SK-N-SH treated with all-trans-retinoic acid at 6 μM for 48 hours (cell line): ENCODE results near the gene CFAP221.

Source experiments
- ZFP3 ChIP-seq: fragments of 250-450 bp; sonication (Bioruptor Pico); IDR thresholded peaks from 2 replicates; pipeline ENCODE4 v1.5.0; 2020; ENCODE audit warnings: mild to moderate bottlenecking, moderate library complexity
- ZFP30 ChIP-seq: fragments of 450-650 bp; formaldehyde crosslinking; IDR thresholded peaks from 2 replicates; pipeline ENCODE4 v1.5.0; 2022; ENCODE audit warnings: mild to moderate bottlenecking, moderate library complexity
- TF ChIP-seq, protein P1 (sequence below): fragments of 250-450 bp; sonication (Bioruptor Pico); IDR thresholded peaks from 2 replicates; pipeline ENCODE4 v1.5.1; 2021; ENCODE audit warnings: mild to moderate bottlenecking, moderate library complexity

DNA sequence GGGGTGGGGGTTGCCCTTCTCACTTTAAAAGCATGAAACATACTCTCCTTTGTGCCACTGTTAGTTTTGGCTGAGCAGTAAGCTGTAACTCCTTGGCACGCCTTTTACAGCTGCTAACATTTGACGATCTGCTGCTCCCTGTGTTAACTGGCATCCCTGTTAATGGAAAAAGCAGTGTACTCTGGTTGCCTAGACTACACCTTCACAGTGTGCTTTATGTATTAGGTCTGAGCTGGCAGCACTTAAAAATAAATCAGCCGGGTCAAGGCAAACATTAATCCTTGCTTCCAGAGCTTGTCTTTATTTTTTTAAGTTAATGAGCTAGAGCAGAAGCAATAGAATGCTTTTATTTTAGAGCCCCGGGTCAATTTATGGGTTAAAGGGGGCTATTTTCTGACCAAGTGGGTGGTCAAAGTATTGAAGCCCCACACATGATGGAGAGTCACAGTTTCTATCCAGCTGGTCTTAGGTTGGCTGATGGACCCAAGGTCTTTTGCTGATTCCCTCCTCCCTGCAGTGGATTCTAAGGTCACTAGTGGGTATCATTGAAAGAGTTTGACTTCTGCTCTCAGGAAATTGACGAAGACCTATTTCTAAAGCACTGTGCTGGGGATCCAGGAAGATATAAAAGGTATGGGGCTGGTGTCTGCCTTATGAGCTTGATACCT is 54.5 kb downstream of the CFAP221 start:
- TF ChIP-seq ZFP30: no peak
- TF ChIP-seq, protein P1, sequence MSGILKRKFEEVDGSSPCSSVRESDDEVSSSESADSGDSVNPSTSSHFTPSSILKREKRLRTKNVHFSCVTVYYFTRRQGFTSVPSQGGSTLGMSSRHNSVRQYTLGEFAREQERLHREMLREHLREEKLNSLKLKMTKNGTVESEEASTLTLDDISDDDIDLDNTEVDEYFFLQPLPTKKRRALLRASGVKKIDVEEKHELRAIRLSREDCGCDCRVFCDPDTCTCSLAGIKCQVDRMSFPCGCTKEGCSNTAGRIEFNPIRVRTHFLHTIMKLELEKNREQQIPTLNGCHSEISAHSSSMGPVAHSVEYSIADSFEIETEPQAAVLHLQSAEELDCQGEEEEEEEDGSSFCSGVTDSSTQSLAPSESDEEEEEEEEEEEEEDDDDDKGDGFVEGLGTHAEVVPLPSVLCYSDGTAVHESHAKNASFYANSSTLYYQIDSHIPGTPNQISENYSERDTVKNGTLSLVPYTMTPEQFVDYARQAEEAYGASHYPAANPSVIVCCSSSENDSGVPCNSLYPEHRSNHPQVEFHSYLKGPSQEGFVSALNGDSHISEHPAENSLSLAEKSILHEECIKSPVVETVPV (CRISPR knock-in tag): no peak
- TF ChIP-seq ZFP3: no peak
